GM12878 (cell line): ENCODE results near the gene ANKRD44. TPM values are rescaled to one million over a fixed set of nuclear protein-coding genes. Genes with fewer than 3 reads are reported as not detected.

Source experiments
- ATF7 ChIP-seq: fragments of 450-650 bp; IDR thresholded peaks from 2 replicates; pipeline ENCODE4 v1.6.1; 2016; ENCODE audit warnings: low read depth, mild to moderate bottlenecking
- BRCA1 ChIP-seq: IDR thresholded peaks from 2 replicates; pipeline ENCODE4 v1.6.1; 2011; ENCODE audit warnings: low read depth, low read length, improper control_type of control experiment
- CHD1 ChIP-seq: IDR thresholded peaks from 2 replicates; pipeline ENCODE4 v1.6.1; 2012; ENCODE audit warnings: low read depth, low read length, improper control_type of control experiment
- CREB1 ChIP-seq: IDR thresholded peaks from 2 replicates; pipeline ENCODE4 v1.6.1; 2012; ENCODE audit warnings: low read depth, mild to moderate bottlenecking, inconsistent platforms
- EP300 ChIP-seq, 2 experiments: fragments of 150-350 bp in 1 of 2; IDR thresholded peaks; 2 replicates each; pipeline ENCODE4 v1.6.1; 2011 to 2012; ENCODE audit warnings: low read depth in 2 of 2, low read length in 2 of 2, borderline replicate concordance in 1 of 2, improper control_type of control experiment in 1 of 2, inconsistent platforms in 1 of 2; ENCODE audit not compliant: control insufficient read depth in 1 of 2
- KDM1A ChIP-seq: fragments of 200-600 bp; sonication (generic); IDR thresholded peaks from 2 replicates; pipeline ENCODE4 v1.6.1; 2016; ENCODE audit warnings: borderline replicate concordance
- MEF2A ChIP-seq: IDR thresholded peaks from 2 replicates; pipeline ENCODE4 v1.6.1; 2011; ENCODE audit warnings: low read depth, mild to moderate bottlenecking, low read length, moderate library complexity; ENCODE audit not compliant: insufficient read depth
- NR2C1 ChIP-seq: fragments of 450-650 bp; IDR thresholded peaks from 2 replicates; pipeline ENCODE4 v1.6.1; 2017; ENCODE audit warnings: antibody characterized with exemption, mild to moderate bottlenecking, moderate library complexity
- POLR2A ChIP-seq: IDR thresholded peaks from 2 replicates; pipeline ENCODE4 v1.6.1; 2011; ENCODE audit warnings: low read depth, mild to moderate bottlenecking, low read length
- SIN3A ChIP-seq: IDR thresholded peaks from 2 replicates; pipeline ENCODE4 v1.6.1; 2012; ENCODE audit warnings: low read depth, low read length, improper control_type of control experiment
- SUPT20H ChIP-seq: IDR thresholded peaks from 2 replicates; pipeline ENCODE4 v1.6.1; 2011; ENCODE audit warnings: low read depth, mild to moderate bottlenecking, low read length, moderate library complexity, borderline replicate concordance; ENCODE audit not compliant: control insufficient read depth
- YBX1 ChIP-seq: fragments of 450-650 bp; IDR thresholded peaks from 2 replicates; pipeline ENCODE4 v1.6.1; 2016; ENCODE audit warnings: antibody characterized with exemption
- polyA plus RNA-seq, 11 experiments: library from polyadenylated mRNA; depleted of rRNA in 4 of 11; unstranded in 6 of 11; stranded (reverse) in 5 of 11; fragments of >200 nt; fragmentation: Nextera tagmentation in 4 of 11; fragmentation: Illumina TruSeq in 1 of 11; extraction: Ambion mirVana in 4 of 11; extraction: Trizol in 1 of 11; gene quantifications; 1 replicate in 1 of 11; 2 replicates in 10 of 11; pipeline versions ENCODE4 v1.2.1 to v1.2.3, GENCODE V29; 2011 to 2016; ENCODE audit warnings: inconsistent platforms in 2 of 11, missing spikeins in 2 of 11, low read depth in 1 of 11
- total RNA-seq, 4 experiments: library from RNA; depleted of rRNA in 3 of 4; stranded (reverse); fragments of >200 nt in 3 of 4; fragmentation: Illumina TruSeq in 1 of 4; extraction: Trizol in 1 of 4; gene quantifications; 2 replicates each; pipeline versions ENCODE4 v1.2.1 to v1.2.3, GENCODE V29; 2013 to 2021
- TF ChIP-seq, protein P1 (sequence below): IDR thresholded peaks from 2 replicates; pipeline ENCODE4 v1.6.1; 2012; ENCODE audit warnings: improper control_type of control experiment, low read depth, low read length; ENCODE audit not compliant: insufficient replicate concordance
- TF ChIP-seq, protein P2 (sequence below): fragments of 450-650 bp; conservative IDR thresholded peaks from 2 replicates; pipeline ENCODE4 v1.6.1; 2017; ENCODE audit warnings: mild to moderate bottlenecking, moderate library complexity
- TF ChIP-seq, protein P3 (sequence below): fragments of 450-650 bp; IDR thresholded peaks from 2 replicates; pipeline ENCODE4 v1.6.1; 2017; ENCODE audit warnings: borderline replicate concordance
- TF ChIP-seq, protein P4 (sequence below): fragments of 450-650 bp; IDR thresholded peaks from 2 replicates; pipeline ENCODE4 v1.6.1; 2014; ENCODE audit warnings: mild to moderate bottlenecking
- TF ChIP-seq, protein P5 (sequence below): IDR thresholded peaks from 2 replicates; pipeline ENCODE4 v1.6.1; 2011; ENCODE audit warnings: borderline replicate concordance, low read depth, mild to moderate bottlenecking, moderate library complexity, low read length; ENCODE audit not compliant: insufficient read depth, poor library complexity, severe bottlenecking

ANKRD44 gene
- total and polyA plus RNA-seq, 10 of the 15 experiments (the other 5 are each of a cell fraction or from before 2014, with no cell fraction given): 19.1 to 99.1 (median 59.6) TPM

DNA sequence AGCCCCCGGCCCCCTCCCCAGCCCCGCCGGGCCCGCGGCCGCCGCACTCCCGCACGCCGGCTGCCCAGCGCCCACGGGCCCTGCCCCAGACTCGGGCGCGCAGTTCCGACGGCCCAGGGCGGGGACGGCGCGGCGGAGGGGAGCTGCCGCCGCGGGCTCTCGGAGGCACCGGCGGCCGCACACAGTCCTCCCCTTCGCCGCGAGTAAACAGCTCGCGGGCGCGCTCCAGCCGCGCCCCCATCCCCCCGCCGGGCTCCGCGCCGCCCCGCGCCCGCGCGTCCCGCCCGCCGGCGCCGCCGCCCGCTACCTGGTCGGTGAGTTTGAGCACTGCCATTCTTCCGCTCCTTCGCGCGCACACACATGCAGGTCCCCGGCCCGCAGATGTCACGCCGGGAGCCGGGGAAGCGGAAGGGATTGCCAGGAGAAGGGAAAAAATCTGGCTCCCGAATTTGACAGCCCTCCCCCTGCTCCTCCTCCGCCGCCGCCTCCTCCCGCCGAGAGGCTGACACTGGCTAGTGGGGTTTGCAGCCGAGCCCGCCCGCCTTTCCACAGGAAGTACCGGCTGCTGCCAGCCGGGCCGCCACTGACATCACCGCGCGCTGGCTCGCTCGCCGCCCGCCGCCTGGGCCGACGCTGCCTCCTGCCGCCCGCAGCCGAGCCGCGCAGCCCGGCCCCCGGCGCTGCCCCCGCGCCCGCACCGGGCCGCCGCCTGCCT, at the start of gene ANKRD44 (continued):
- TF ChIP-seq, protein P1, sequence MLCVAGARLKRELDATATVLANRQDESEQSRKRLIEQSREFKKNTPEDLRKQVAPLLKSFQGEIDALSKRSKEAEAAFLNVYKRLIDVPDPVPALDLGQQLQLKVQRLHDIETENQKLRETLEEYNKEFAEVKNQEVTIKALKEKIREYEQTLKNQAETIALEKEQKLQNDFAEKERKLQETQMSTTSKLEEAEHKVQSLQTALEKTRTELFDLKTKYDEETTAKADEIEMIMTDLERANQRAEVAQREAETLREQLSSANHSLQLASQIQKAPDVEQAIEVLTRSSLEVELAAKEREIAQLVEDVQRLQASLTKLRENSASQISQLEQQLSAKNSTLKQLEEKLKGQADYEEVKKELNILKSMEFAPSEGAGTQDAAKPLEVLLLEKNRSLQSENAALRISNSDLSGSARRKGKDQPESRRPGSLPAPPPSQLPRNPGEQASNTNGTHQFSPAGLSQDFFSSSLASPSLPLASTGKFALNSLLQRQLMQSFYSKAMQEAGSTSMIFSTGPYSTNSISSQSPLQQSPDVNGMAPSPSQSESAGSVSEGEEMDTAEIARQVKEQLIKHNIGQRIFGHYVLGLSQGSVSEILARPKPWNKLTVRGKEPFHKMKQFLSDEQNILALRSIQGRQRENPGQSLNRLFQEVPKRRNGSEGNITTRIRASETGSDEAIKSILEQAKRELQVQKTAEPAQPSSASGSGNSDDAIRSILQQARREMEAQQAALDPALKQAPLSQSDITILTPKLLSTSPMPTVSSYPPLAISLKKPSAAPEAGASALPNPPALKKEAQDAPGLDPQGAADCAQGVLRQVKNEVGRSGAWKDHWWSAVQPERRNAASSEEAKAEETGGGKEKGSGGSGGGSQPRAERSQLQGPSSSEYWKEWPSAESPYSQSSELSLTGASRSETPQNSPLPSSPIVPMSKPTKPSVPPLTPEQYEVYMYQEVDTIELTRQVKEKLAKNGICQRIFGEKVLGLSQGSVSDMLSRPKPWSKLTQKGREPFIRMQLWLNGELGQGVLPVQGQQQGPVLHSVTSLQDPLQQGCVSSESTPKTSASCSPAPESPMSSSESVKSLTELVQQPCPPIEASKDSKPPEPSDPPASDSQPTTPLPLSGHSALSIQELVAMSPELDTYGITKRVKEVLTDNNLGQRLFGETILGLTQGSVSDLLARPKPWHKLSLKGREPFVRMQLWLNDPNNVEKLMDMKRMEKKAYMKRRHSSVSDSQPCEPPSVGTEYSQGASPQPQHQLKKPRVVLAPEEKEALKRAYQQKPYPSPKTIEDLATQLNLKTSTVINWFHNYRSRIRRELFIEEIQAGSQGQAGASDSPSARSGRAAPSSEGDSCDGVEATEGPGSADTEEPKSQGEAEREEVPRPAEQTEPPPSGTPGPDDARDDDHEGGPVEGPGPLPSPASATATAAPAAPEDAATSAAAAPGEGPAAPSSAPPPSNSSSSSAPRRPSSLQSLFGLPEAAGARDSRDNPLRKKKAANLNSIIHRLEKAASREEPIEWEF: no peak
- TF ChIP-seq KDM1A (no peak), ATF7 (peak; percentile 57; the same call in 1 of the 2 replicates), SUPT20H (no peak), EP300 (IDR thresholded peaks at IDR 0.05; ENCODE audit: borderline replicate concordance in 1 of 2, control insufficient read depth in 1 of 2, low read depth in 2 of 2, low read length in 2 of 2) (0 out of 4 replicates have a peak, but pooled peaks of 1 of the 2 experiments have one; percentile 21), YBX1 (no peak), MEF2A (0 out of 2 replicates have a peak, but pooled peaks have one; percentile 27), BRCA1 (no peak), POLR2A (peak; percentile 80), CHD1 (no peak), NR2C1 (no peak), CREB1 (no peak; the same call in 1 of the 2 replicates), SIN3A (peak; percentile 79; the same call in 1 of the 2 replicates)
- TF ChIP-seq, protein P2, sequence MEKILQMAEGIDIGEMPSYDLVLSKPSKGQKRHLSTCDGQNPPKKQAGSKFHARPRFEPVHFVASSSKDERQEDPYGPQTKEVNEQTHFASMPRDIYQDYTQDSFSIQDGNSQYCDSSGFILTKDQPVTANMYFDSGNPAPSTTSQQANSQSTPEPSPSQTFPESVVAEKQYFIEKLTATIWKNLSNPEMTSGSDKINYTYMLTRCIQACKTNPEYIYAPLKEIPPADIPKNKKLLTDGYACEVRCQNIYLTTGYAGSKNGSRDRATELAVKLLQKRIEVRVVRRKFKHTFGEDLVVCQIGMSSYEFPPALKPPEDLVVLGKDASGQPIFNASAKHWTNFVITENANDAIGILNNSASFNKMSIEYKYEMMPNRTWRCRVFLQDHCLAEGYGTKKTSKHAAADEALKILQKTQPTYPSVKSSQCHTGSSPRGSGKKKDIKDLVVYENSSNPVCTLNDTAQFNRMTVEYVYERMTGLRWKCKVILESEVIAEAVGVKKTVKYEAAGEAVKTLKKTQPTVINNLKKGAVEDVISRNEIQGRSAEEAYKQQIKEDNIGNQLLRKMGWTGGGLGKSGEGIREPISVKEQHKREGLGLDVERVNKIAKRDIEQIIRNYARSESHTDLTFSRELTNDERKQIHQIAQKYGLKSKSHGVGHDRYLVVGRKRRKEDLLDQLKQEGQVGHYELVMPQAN: peak; percentile 86
- TF ChIP-seq, protein P3, sequence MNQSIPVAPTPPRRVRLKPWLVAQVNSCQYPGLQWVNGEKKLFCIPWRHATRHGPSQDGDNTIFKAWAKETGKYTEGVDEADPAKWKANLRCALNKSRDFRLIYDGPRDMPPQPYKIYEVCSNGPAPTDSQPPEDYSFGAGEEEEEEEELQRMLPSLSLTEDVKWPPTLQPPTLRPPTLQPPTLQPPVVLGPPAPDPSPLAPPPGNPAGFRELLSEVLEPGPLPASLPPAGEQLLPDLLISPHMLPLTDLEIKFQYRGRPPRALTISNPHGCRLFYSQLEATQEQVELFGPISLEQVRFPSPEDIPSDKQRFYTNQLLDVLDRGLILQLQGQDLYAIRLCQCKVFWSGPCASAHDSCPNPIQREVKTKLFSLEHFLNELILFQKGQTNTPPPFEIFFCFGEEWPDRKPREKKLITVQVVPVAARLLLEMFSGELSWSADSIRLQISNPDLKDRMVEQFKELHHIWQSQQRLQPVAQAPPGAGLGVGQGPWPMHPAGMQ: no peak
- TF ChIP-seq, protein P4, sequence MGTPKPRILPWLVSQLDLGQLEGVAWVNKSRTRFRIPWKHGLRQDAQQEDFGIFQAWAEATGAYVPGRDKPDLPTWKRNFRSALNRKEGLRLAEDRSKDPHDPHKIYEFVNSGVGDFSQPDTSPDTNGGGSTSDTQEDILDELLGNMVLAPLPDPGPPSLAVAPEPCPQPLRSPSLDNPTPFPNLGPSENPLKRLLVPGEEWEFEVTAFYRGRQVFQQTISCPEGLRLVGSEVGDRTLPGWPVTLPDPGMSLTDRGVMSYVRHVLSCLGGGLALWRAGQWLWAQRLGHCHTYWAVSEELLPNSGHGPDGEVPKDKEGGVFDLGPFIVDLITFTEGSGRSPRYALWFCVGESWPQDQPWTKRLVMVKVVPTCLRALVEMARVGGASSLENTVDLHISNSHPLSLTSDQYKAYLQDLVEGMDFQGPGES: no peak
- TF ChIP-seq, protein P5, sequence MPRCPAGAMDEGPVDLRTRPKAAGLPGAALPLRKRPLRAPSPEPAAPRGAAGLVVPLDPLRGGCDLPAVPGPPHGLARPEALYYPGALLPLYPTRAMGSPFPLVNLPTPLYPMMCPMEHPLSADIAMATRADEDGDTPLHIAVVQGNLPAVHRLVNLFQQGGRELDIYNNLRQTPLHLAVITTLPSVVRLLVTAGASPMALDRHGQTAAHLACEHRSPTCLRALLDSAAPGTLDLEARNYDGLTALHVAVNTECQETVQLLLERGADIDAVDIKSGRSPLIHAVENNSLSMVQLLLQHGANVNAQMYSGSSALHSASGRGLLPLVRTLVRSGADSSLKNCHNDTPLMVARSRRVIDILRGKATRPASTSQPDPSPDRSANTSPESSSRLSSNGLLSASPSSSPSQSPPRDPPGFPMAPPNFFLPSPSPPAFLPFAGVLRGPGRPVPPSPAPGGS: no peak
